Measurements from ENCODE around the gene NABP2. TPM values are rescaled to one million over a fixed set of nuclear protein-coding genes. Genes with fewer than 3 reads are reported as not detected.

The NABP2 gene
- total RNA-seq, 1 experiment from 2014 or later: 99.6 TPM

DNA sequence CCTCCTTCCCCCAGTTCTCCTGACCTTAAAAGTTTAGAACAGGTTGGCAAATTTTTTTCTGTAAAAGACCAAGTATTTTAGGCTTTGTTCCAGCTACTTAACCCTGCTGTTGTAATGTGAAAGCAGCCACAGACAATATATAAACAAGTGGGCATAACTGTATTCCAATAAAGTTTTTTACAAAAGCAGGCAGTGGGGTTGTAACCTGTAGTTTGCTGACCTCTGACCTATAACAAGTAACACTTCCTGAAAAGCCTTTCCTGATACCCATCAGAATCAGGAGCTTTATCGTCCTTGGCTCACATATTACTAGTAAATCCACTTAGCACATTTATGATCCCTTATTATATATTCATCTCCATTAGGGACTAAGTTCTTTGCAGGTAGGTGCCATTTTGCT, 21.8 kb upstream of the NABP2 start:
- CTCF ChIA-PET: no interaction called here
- no TSS peak for BruUV-seq (replicated peaks)
- H3K27ac ChIP-seq (ENCODE audit: low read length): no peak overlapping the region

DNA sequence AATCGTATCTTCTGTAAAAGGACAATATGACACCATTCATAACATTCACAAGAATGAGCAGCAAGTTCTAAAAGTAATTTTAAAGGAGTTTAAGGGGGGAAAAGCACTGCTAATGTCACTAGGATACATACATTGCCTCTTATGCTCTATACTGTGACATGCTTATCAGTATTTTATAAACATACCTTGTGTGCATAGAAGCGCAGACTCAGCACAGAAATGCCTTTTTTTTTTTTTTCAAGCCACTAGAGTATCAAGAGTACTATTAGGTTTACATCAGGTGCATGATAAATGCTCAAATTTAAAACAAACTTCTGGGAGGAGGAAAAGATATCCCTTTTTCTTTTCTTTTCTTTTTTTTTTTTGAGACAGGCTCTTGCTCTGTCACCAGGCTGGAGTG, 21.3 kb upstream of the NABP2 start:
- ChIA-PET POLR2A (interaction anchor here (0.7 kb wide), 1 partner anchor 99 kb away, joined by 3 read pairs; no protein-coding TSS in a partner anchor), CTCF (no interaction called here)
- H3K4me1 ChIP-seq (ENCODE audit: control insufficient read depth, insufficient read depth, low read length): peaks cover 3% of the 10 kb centered on the region; the same call in 1 of the 2 replicates
- H3K36me3 ChIP-seq (ENCODE audit: control insufficient read depth, insufficient read depth, low read length): peaks cover 15% of the 10 kb centered on the region
- H3K4me3 ChIP-seq (ENCODE audit: low read depth in 2 of 2, low read length in 2 of 2): no peak overlapping the region
- intact Hi-C loops (cut with micrococcal nuclease; ENCODE audit: unreplicated experiment): no loop called here
- TF ChIP-seq POLR2AphosphoS5 (IDR thresholded peaks at IDR 0.05; ENCODE audit: low read depth, low read length): 0 out of 2 replicates have a peak, but pooled peaks have one; percentile 8
- TF ChIP-seq TCF7L2 (IDR thresholded peaks at IDR 0.05; ENCODE audit: low read depth, low read length): no peak
- TF ChIP-seq, protein P1, sequence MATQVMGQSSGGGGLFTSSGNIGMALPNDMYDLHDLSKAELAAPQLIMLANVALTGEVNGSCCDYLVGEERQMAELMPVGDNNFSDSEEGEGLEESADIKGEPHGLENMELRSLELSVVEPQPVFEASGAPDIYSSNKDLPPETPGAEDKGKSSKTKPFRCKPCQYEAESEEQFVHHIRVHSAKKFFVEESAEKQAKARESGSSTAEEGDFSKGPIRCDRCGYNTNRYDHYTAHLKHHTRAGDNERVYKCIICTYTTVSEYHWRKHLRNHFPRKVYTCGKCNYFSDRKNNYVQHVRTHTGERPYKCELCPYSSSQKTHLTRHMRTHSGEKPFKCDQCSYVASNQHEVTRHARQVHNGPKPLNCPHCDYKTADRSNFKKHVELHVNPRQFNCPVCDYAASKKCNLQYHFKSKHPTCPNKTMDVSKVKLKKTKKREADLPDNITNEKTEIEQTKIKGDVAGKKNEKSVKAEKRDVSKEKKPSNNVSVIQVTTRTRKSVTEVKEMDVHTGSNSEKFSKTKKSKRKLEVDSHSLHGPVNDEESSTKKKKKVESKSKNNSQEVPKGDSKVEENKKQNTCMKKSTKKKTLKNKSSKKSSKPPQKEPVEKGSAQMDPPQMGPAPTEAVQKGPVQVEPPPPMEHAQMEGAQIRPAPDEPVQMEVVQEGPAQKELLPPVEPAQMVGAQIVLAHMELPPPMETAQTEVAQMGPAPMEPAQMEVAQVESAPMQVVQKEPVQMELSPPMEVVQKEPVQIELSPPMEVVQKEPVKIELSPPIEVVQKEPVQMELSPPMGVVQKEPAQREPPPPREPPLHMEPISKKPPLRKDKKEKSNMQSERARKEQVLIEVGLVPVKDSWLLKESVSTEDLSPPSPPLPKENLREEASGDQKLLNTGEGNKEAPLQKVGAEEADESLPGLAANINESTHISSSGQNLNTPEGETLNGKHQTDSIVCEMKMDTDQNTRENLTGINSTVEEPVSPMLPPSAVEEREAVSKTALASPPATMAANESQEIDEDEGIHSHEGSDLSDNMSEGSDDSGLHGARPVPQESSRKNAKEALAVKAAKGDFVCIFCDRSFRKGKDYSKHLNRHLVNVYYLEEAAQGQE (IDR thresholded peaks at IDR 0.05; ENCODE audit: insufficient read depth in 1 of 2, low read depth in 2 of 2, low read length in 1 of 2): no peak
- no peak for TF ChIP-seq SIN3A (IDR thresholded peaks at IDR 0.05; ENCODE audit: borderline replicate concordance, insufficient read depth, low read depth, low read length)
- TF ChIP-seq, protein P2, sequence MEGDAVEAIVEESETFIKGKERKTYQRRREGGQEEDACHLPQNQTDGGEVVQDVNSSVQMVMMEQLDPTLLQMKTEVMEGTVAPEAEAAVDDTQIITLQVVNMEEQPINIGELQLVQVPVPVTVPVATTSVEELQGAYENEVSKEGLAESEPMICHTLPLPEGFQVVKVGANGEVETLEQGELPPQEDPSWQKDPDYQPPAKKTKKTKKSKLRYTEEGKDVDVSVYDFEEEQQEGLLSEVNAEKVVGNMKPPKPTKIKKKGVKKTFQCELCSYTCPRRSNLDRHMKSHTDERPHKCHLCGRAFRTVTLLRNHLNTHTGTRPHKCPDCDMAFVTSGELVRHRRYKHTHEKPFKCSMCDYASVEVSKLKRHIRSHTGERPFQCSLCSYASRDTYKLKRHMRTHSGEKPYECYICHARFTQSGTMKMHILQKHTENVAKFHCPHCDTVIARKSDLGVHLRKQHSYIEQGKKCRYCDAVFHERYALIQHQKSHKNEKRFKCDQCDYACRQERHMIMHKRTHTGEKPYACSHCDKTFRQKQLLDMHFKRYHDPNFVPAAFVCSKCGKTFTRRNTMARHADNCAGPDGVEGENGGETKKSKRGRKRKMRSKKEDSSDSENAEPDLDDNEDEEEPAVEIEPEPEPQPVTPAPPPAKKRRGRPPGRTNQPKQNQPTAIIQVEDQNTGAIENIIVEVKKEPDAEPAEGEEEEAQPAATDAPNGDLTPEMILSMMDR (IDR thresholded peaks at IDR 0.05): no peak
- in situ Hi-C loops (cut with HindIII; ENCODE audit: low pct_unique_long_range_greater_than_20kb, low sequenced_read_pairs): no loop called here
- no peak for ATAC-seq
- DNase-seq (ENCODE audit: low read depth, low spot score): no peak
- no TSS peak for BruUV-seq (replicated peaks)
- no peaks in the 10 kb centered on the region for H3K9me3 ChIP-seq (ENCODE audit: control insufficient read depth, insufficient read depth, low read depth, low read length)
- H3K27ac ChIP-seq (ENCODE audit: low read length): no peak overlapping the region
- no peaks in the 10 kb centered on the region for H3K27me3 ChIP-seq (ENCODE audit: control insufficient read depth, insufficient read depth, low read length)

More for the DNA sequence above, 21.8 kb upstream of the NABP2 start:
- H3K4me3 ChIP-seq (ENCODE audit: low read depth in 2 of 2, low read length in 2 of 2): no peak overlapping the region
- peaks cover 3% of the 10 kb centered on the region; the same call in 1 of the 2 replicates for H3K4me1 ChIP-seq (ENCODE audit: control insufficient read depth, insufficient read depth, low read length)
- no peaks in the 10 kb centered on the region for H3K27me3 ChIP-seq (ENCODE audit: control insufficient read depth, insufficient read depth, low read length)
- intact Hi-C loops (cut with micrococcal nuclease; ENCODE audit: unreplicated experiment): no loop called here
- no peak for ATAC-seq
- POLR2A ChIA-PET: interaction anchor here (0.7 kb wide), 1 partner anchor 10 kb away, joined by 3 read pairs; no protein-coding TSS in a partner anchor
- in situ Hi-C loops (cut with HindIII; ENCODE audit: low pct_unique_long_range_greater_than_20kb, low sequenced_read_pairs): no loop called here
- no peaks in the 10 kb centered on the region for H3K9me3 ChIP-seq (ENCODE audit: control insufficient read depth, insufficient read depth, low read depth, low read length)
- H3K36me3 ChIP-seq (ENCODE audit: control insufficient read depth, insufficient read depth, low read length): peaks cover 12% of the 10 kb centered on the region
- TF ChIP-seq TCF7L2 (IDR thresholded peaks at IDR 0.05; ENCODE audit: low read depth, low read length): no peak
- 0 out of 2 replicates have a peak, but pooled peaks have one; percentile 11 for TF ChIP-seq POLR2AphosphoS5 (IDR thresholded peaks at IDR 0.05; ENCODE audit: low read depth, low read length)
- DNase-seq (ENCODE audit: low read depth, low spot score): no peak

DNA sequence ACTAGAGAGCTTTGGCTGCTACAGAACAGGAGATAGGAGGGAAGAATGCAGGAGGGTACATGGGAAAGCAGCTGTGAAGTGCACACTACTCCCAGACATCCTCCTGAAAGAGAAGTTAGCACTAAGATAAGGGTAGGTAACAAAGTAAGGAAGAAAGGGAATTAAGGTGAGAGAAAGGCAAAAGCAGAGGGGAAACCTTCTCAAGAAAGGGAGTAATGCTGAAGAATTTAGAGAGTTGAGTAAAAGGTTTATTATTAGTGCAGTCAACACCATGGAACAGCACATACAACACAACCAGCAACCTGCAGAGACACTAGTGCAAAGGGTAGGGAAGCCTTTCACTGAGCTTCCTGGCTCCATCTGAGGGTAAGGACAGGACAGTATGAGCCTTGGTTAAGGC, 19.9 kb upstream of the NABP2 start:
- no peak for TF ChIP-seq POLR2AphosphoS5 (IDR thresholded peaks at IDR 0.05; ENCODE audit: low read depth, low read length)
- TF ChIP-seq SIN3A (IDR thresholded peaks at IDR 0.05; ENCODE audit: borderline replicate concordance, insufficient read depth, low read depth, low read length): no peak
- TF ChIP-seq TCF7L2 (IDR thresholded peaks at IDR 0.05; ENCODE audit: low read depth, low read length): no peak
- TF ChIP-seq, protein P2 (IDR thresholded peaks at IDR 0.05): no peak
- TF ChIP-seq, protein P1 (IDR thresholded peaks at IDR 0.05; ENCODE audit: insufficient read depth in 1 of 2, low read depth in 2 of 2, low read length in 1 of 2): no peak
- no TSS peak for BruUV-seq (replicated peaks)
- H3K27ac ChIP-seq (ENCODE audit: low read length): no peak overlapping the region
- ChIA-PET POLR2A (no interaction called here), CTCF (no interaction called here)
- DNase-seq (ENCODE audit: low read depth, low spot score): no peak
- no peak overlapping the region for H3K4me3 ChIP-seq (ENCODE audit: low read depth in 2 of 2, low read length in 2 of 2)
- H3K9me3 ChIP-seq (ENCODE audit: control insufficient read depth, insufficient read depth, low read depth, low read length): no peaks in the 10 kb centered on the region
- H3K36me3 ChIP-seq (ENCODE audit: control insufficient read depth, insufficient read depth, low read length): peaks cover 15% of the 10 kb centered on the region
- H3K4me1 ChIP-seq (ENCODE audit: control insufficient read depth, insufficient read depth, low read length): peaks cover 3% of the 10 kb centered on the region; the same call in 1 of the 2 replicates
- H3K27me3 ChIP-seq (ENCODE audit: control insufficient read depth, insufficient read depth, low read length): no peaks in the 10 kb centered on the region
- in situ Hi-C loops (cut with HindIII; ENCODE audit: low pct_unique_long_range_greater_than_20kb, low sequenced_read_pairs): no loop called here
- intact Hi-C loops (cut with micrococcal nuclease; ENCODE audit: unreplicated experiment): no loop called here
- ATAC-seq: no peak

Measured in Panc1 (cell line).